Ishikawa (cell line): ENCODE data around the gene NUP50.

ENCODE experiments used
- EP300 ChIP-seq: IDR thresholded peaks from 2 replicates; pipeline ENCODE4 v1.6.1; 2012; ENCODE audit warnings: borderline replicate concordance
- RAD21 ChIP-seq: IDR thresholded peaks from 2 replicates; pipeline ENCODE4 v1.6.1; 2012; ENCODE audit warnings: low read depth
- REST ChIP-seq: IDR thresholded peaks from 2 replicates; pipeline ENCODE4 v1.6.1; 2012; ENCODE audit warnings: low read depth, mild to moderate bottlenecking
- YY1 ChIP-seq: IDR thresholded peaks from 2 replicates; pipeline ENCODE4 v1.6.1; 2012; ENCODE audit warnings: low read depth

GRCh38 chr22:45212992-45213751, 49.4 kb downstream of the NUP50 start:
- TF ChIP-seq REST, result no peak
- TF ChIP-seq EP300, result no peak
- no peak for TF ChIP-seq RAD21
- TF ChIP-seq YY1, result no peak
